GM12892 (cell line): ENCODE results near the gene INF2.

Experiments used
- POLR2A ChIP-seq: IDR thresholded peaks from 2 replicates; pipeline ENCODE4 v1.6.1; 2011; ENCODE audit warnings: low read depth, low read length, control low read depth
- POLR2AphosphoS5 ChIP-seq: IDR thresholded peaks from 2 replicates; pipeline ENCODE4 v1.6.1; 2011; ENCODE audit warnings: low read depth, low read length, control low read depth
- TAF1 ChIP-seq: IDR thresholded peaks from 2 replicates; pipeline ENCODE4 v1.6.1; 2011; ENCODE audit warnings: low read depth, mild to moderate bottlenecking, control low read depth, low read length, borderline replicate concordance

DNA sequence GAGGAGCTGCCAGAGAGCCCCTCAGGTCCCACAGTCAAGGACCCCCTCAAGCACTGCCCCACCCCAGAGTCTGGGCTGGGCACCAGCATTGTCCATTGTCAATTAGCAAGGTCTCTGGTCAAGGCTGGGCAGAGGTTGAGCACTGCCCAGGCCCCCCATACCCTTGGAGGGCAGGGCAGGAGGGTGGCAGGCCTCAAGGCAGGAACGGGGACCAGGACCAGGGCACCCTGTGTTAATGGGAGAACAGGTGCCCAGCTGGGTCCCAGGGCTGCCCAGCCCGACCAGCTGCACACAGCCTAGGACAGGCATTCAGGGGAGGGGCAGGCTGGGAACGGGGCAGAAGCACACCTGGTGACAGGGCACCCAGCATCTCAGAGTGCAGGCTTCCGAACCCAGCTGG lies 82.0 kb downstream of the INF2 start:
- TF ChIP-seq POLR2AphosphoS5 (no peak), POLR2A (no peak), TAF1 (no peak)
